Nucleus accumbens (tissue), 56 donors: ENCODE data around the gene NAA25.
"Not testable (repeated sequence)": the region's sequence is repeated elsewhere in the genome, so short reads cannot be mapped to it uniquely, and the experiment has no call there.

Experiments used
- DNase-seq, 56 donors: peaks; one replicate each; lab custom pipeline; 2025; lab: John Stamatoyannopoulos, UW

The NAA25 gene

GRCh38 chr12:112011685-112012084 is 96.9 kb downstream of the NAA25 start:
- no peak for DNase-seq

GRCh38 chr12:112010415-112011344 is 97.9 kb downstream of the NAA25 start:
- peak in 1 of 56 donors; percentile 0 for DNase-seq

DNA sequence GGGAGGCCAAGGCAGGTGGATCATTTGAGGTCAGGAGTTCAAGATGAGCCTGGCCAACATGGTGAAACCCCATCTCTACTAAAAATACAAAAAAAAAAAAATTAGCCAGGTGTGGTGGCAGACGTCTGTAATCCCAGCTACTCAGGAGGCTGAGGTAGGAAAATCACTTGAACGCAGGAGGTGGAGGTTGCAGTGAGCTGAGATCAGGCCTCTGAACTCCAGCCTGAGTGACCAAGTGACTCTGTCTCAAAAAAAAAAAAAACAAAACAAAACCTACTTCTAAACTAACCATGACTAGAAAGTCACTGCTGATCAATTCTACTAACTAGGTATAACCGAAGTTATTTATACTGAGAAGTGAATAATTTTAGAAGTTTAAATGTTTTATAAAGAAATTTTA is 99.0 kb downstream of the NAA25 start:
- not testable (repeated sequence) for DNase-seq

GRCh38 chr12:112008918-112009317 is 99.7 kb downstream of the NAA25 start:
- DNase-seq, result no peak

GRCh38 chr12:112007945-112008344 is 100.6 kb downstream of the NAA25 start:
- no peak for DNase-seq

DNA sequence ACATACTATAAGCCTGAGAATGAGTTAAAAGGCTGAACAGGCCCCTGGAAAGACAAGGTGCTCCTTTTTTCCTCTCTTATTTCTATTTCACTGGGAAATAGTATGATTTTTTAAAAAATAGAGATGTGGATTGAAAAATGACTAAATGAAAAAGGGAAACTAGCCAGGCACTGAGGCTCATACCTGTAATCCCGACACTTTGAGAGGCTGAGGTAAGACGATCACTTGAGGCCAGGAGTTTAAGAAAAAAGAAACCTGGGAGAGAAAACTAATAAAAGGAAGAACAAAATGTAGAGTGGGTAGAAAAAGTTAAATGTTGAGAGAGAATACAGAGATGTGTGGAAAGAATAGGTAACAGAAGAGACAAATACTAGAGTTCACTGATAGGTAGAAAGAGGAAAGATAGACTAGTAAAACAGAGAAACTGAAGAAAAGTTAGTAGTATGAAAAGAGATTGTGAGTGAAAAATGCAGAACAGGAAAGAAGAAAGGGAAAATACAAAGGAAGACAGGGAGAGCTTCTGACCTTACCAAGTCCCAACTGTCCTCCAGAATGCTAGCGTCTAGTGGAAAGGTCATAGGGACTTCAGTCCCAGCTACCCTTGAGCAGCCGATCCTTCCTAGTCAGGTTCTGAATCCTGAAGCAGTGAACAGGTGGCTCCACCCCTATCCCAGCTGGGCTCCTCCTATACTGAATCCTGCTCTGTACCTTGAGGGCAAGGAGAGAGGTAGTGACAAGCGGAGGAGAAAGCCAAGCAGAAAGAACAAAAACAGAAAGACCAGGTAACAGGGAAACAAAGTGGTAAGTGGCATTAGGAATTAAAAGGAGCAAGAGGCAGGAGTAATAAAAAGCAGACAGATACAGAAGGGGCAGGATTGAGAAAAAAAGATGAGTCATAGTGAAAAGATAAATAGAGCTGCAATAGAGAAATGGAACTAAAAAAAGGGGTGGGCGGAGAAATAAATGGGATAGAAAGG is 102.9 kb downstream of the NAA25 start:
- DNase-seq, result no peak

DNA sequence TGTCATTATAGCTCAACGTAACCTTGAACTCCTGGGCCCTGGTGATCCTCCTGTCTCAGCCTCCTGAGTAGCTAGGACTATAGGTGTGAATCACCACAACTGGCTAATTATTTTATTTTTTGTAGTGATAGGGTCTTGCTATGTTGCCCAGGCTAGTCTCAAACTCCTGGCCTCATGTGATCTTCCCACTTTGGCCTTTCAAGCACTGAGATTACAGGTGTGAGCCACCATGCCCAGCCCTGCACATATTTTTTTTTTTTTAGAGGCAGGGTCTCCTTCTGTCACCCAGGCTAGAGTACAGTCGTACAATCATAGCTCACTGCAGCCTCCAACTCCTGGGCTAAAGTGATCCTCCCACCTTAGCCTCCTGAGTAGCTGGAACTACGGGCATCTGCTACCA is 104.5 kb downstream of the NAA25 start:
- DNase-seq, result no peak

DNA sequence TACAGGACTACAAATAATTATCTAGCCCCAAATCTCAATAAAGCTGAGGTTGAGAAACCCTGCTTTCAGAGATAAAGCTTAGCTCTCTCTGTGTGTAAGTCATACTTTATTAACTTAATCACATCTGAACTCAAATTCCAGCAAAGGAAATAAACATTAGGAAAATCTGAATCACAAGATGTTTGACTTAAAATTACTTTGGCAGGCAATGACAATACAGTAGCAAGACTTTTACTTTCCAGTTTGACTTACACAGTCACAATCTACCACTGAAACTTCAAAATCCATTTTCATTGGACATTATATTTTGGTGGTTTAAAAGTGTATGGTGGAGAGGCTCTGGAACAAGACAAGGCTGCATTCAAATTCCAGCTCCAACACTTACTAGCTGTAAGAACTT is 107.0 kb downstream of the NAA25 start:
- no peak for DNase-seq

DNA sequence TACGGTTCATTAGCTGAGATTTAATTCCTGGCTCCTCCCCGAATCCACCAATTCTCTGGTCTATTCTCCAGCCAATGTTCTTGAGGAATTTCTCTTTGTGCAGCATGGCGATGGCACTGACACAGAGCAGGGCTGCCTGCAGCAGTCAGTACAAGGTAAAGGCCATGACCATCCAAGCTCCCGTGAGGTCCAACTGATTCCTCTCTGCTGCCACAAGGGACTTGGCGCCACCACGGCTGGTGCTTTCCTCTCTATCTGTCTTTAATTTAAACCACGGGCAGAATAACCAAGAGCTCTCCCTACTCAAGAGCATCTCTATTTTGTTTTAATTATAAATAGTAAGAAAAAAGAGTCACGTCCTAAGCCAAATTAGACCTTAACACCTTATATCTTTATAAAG is 107.8 kb downstream of the NAA25 start:
- no peak for DNase-seq

DNA sequence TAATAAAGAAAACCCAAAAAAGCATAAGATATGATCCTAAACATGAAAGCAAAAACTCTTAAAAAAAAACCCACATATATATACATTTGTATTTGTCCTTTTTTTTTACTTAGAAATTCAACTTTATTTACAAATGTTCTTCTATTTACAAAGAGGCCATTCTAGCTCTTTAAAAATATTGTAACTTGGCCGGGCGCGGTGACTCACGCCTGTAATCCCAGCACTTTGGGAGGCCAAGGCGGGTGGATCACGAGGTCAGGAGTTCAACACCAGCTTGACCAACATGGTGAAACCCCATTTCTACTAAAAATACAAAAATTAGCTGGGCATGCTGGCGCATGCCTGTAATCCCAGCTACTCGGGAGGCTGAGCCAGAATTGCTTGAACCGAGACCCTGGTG is 109.5 kb downstream of the NAA25 start:
- DNase-seq, result not testable (repeated sequence)

DNA sequence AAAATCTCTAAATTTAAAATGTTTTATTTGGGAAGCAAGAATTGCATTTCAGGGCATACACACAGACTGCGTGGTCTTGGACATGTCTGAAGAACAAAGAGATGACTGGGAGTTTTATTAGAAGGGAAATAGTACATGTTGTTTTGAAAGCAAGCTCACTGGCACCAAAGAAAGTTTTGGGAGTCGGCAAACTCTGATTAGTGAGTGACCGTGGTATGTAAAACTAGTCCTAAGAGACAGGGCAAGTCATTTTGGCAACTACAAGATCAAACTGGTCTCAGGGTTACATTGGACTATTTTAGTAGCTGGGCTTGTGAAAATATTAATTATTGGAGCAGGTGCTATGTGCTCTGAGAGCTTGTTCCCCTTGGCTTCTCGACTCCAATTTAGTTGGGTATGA is 110.6 kb downstream of the NAA25 start:
- DNase-seq, result no peak

- no peak for DNase-seq
Observed at GRCh38 chr12:111997300-111997699, 111.3 kb downstream of the NAA25 start.

- DNase-seq, result no peak
Observed at GRCh38 chr12:111995782-111996480, 112.7 kb downstream of the NAA25 start.

- not testable (repeated sequence) for DNase-seq
Observed at GRCh38 chr12:111994211-111995111, 114.1 kb downstream of the NAA25 start.

- no peak for DNase-seq
Observed at GRCh38 chr12:111993292-111994150, 115.1 kb downstream of the NAA25 start.

GRCh38 chr12:111992464-111992863 is 116.1 kb downstream of the NAA25 start:
- DNase-seq, result no peak

- DNase-seq, result no peak
Observed at GRCh38 chr12:111991946-111992345, 116.6 kb downstream of the NAA25 start.

- DNase-seq, result no peak
Observed at GRCh38 chr12:111991535-111991934, 117.0 kb downstream of the NAA25 start.

DNA sequence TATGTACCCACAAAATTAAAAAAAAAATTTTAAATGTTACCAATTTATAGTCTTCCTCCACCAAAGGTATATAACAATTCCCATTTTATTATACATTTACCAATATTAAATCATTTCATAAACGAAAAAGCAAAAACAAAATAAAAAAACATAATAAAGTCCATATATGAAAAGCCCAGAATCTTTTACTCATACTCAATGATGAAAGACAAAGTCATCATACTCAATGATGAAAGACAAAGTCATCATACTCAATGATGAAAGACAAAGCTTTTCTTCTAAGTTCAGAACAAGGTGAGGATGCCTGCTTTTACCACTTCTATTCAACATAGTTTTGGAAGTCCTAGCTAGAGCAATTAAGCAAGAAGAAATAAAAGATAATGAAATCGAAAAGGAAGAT is 123.8 kb downstream of the NAA25 start:
- DNase-seq, result no peak
